Dedifferentiated amniotic fluid mesenchymal stem cell (primary cell): ENCODE results near the gene ALDH3B1.

Experiments used
- DNase-seq: peaks from one replicate; pipeline ENCODE4 v3.0.0-alpha.2; 2016; ENCODE audit errors: extremely low spot score

ALDH3B1 gene

GRCh38 chr11:67996622-67997474, 13.3 kb upstream of the ALDH3B1 start:
- no peak for DNase-seq

- no peak for DNase-seq
These were observed 12.6 kb upstream of the ALDH3B1 start for GRCh38 chr11:67997475-67997921.

DNA sequence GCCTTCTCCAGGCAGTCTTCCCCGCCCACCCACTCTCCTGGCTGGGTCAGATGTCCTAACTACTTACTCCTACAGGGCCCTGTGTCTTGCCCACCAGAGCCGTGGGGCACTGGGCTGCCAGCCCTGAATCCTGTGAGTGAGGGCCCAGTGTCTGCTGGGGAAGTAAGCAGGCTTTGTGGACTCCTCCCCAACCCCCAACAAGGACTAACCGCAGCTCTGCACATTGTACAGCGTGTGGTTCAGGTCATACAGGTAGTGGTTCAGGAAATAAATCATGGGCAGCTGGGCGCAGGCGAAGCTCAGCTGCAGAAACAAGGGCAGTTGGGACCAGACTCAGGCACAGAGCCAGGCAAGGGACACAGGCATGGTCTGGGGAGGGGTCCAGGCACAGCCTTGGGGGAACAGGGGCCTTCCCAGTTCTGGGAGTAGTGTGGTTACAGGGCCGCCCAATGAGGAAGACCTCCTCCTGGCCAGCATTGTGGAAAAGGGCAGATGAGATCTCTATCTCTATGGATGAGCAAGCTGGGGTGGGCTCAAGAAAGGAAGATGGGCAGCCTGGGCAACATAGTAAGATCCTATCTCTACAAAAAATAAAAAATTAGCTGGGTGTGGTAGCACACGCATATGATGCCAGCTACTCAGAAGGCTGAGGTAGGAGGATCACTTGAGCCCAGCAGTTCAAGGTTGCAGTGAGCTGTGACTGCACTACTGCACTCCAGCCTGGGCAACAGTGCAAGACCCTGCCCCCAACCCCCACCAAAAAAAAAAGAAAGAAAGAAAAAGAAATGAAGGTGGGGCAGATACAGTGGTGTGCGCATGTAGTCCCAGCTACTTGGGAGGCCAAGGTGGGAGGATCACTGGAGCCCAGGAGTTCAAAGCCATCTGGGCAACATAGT, 11.7 kb upstream of the ALDH3B1 start:
- DNase-seq, result no peak

- no peak for DNase-seq
These were observed 10.9 kb upstream of the ALDH3B1 start for GRCh38 chr11:67999201-67999629.

- no peak for DNase-seq
These were observed 10.4 kb upstream of the ALDH3B1 start for GRCh38 chr11:67999704-68000103.

GRCh38 chr11:68002575-68002937, 7.6 kb upstream of the ALDH3B1 start:
- DNase-seq, result no peak

- DNase-seq, result no peak
These were observed 6.9 kb upstream of the ALDH3B1 start for GRCh38 chr11:68002938-68003845.

DNA sequence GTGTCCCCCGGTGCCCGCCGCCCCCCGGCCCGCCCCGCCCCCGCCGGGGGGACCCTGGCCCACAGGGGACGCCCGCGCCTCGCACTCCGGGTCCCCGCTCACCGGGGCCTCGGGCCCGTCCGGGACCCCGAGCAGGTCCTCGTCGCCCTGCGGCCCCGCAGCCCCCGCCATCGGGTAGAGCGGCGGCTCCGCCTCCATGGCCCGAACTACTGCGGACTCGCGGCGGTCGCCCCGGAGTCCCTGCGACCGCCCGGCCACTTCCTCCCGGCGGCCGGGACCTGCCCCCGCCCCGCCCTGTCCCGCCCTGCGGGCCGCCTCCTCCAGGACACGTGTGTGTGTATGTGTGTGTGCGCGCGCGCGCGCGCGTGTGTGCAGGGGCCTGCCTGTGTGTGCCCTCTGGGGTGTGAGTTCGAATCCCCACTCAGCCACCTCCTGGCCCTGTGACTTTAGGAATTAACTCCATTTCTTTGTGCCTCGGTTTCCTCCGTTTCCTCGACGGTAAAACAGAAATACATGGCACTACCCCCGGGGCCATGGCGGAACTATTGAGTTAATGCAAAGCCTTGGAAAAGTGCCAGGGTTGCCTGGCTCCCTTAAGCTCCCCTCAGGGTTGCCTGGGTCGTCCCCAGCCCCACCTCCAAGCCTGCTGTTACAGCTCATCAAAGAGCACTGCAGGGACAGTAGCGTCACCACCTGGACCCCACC, 6.1 kb upstream of the ALDH3B1 start, which contains the start of gene UNC93B1:
Gene UNC93B1, minus strand, starts transcription at position 252 of the 705 bp plus-strand sequence. Its CDS starts 54 bp downstream, at position 198.
- peak; percentile 31 for DNase-seq

DNA sequence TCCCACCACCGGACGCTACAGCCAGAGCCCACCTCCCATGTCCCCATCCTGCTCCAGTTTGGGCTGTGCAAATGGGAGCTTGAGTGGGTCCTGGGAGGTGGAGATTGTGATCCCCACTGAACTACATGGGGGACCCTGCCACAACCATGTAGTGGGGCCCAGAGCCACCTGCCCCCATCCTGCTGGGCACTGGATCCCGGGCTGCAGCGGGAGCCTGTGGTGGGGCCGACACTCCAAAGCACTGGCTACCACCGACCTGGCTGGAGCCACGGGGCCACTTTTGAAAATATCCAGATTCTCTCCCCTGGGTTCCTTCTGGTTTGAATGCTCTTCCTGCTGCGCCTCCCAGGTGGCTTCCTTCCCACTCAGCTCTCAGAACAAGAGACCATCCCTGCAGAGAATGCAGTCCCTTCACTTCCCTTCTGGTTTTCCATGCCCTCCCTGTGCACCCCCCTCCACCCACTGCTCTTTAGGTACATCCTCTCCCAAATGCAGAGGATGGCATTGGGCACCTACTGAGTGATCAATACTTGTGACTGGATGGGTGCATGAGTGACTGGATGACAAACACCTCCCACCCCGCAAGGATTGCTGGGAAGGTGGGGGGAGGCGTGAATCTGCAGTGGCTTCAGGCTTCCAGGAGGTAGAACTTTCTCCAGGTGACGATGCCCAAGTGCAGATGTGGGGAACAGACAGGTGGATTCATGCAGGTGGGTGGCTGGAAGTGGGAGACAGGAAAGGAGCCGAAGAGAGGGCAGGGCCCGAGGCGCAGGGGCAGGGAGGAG, 5.4 kb upstream of the ALDH3B1 start:
- no peak for DNase-seq

DNA sequence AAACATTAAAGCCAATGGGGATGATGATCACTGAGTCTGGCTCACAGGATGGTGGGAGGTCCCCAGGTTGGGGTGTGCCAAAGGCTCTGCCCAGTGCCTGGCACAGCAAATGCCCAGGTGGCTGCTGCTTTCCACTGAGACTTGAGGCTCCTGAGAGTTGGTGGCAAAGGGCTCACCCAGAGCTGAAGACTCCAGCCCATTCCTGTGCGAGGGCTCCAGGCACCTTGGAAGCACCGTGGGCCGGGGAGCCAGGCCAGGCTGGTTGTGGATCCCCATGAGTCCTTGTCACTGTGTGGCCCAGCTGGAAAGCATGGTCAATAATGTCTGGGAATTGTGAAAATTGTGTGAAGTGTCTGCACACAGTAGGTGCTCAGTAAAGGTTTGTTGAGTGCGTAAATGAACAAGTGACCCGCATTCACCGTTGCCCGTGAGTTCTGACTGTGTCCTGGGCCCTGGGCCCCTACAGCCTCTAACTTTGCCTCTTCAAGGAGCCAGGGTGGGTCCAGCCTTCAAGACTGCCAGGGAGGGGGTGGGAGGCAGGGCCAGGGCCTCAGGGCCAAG, 3.4 kb upstream of the ALDH3B1 start:
- DNase-seq, result no peak

DNA sequence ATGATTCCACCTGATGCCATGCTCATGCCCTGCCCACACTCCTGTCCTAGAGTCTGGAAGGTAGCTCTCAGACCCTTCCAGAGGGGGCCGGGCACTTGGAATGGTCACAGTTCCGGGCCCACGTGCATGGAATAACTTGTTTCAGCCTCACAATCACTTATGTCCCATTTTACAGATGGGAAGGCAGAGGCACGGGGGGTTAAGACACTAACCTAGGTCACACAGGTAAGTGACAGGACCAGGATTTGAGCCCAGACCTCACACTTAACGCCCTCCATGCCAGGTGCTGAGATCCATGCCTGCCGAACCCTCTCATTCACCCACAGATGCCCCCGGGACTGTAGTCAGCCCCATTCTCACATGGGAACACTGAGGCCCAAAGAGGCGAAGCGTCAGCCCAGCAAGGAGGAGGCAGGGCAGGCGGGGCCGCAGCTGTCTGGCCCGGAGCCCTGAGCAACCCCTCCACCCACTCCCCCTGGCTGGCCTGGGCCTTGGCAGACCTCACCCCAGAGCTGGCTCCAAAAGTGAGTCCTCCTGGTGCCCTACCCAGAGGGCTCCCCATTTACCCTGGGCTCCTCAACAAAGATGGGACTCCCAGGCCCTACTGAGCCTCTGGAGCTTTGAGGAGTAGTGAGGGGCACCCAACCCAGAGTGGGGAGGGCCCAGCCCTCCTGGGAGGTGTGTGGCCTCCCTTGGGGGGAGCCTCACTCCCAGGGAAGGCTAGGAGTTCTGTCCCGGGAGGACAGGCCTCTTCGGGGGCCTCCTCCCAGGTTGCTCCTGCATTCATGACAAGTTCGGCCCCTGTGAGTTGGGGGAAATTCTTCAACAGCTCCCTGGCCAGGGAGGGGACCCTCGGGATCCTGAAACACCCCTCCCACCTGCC, 2.4 kb upstream of the ALDH3B1 start:
- no peak for DNase-seq

GRCh38 chr11:68008381-68009337, 1.5 kb upstream of the ALDH3B1 start:
- no peak for DNase-seq

DNA sequence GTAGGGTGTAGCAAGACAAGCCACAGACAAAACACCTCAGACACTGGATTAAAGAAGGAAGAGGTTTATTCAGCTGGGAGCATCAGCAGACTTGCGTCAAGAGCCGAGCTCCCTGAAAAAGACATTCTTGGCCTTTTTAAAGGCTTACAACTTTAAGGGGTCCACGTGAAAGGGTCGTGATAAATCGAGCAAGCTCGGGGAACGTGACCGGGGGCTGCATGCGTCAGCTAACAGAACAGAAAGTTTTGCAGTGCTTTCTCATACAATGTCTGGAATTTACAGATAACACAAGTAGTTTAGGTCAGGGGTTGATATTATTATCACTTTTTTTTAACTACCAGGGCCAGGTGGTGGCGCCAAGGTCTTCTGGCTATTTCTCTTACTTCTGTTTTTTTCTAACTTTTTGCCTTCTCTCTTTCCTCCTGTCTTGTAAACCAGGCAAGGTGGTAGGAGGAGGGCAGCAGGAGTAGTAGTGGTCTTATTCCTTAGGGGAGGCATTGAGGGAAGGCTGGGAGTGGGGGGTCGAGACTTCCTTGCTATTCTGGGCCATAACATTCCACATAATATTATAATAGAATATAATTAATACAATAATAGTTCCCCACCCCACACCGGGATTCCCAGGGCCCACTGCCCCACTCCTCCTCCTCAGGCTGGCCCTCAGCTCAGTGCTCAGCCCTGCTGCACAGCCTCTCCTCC, 587 bp upstream of the ALDH3B1 start:
- no peak for DNase-seq

- DNase-seq, result no peak
These were observed 1.2 kb downstream of the ALDH3B1 start for GRCh38 chr11:68011051-68011943.

- no peak for DNase-seq
These were observed 2.1 kb downstream of the ALDH3B1 start for GRCh38 chr11:68012044-68012842.
